Liver (tissue), 9 donors: ENCODE results near the gene NUDT2. TPM values are rescaled to one million over a fixed set of nuclear protein-coding genes. Genes with fewer than 3 reads are reported as not detected.

Source experiments
- DNase-seq: peaks from one replicate; pipeline ENCODE4 v3.0.0-alpha.2; 2017; ENCODE audit warnings: low spot score
- H3K27ac ChIP-seq, 2 donors: one replicate each; pipeline ENCODE4 v1.7.0; 2013; ENCODE audit warnings: inconsistent platforms in 2 of 2, low read length in 2 of 2, control low read depth in 1 of 2, low read depth in 1 of 2, mild to moderate bottlenecking in 1 of 2
- H3K27me3 ChIP-seq, 4 donors: one replicate each; pipeline versions ENCODE4 v1.6.1 to v1.7.0; 2013; ENCODE audit warnings: low read length in 3 of 4, inconsistent platforms in 1 of 4, mild to moderate bottlenecking in 1 of 4, moderate library complexity in 1 of 4; ENCODE audit not compliant: control insufficient read depth in 4 of 4, insufficient read depth in 4 of 4
- H3K36me3 ChIP-seq, 4 donors: one replicate each; pipeline versions ENCODE4 v1.6.1 to v1.7.0; 2013; ENCODE audit warnings: low read length in 3 of 4, mild to moderate bottlenecking in 3 of 4, low read depth in 1 of 4, moderate library complexity in 1 of 4; ENCODE audit not compliant: control insufficient read depth in 4 of 4, insufficient read depth in 3 of 4
- H3K4me1 ChIP-seq, 4 donors: one replicate each; pipeline versions ENCODE4 v1.6.1 to v1.7.0; 2013; ENCODE audit warnings: low read length in 3 of 4, mild to moderate bottlenecking in 3 of 4, moderate library complexity in 1 of 4; ENCODE audit not compliant: control insufficient read depth in 4 of 4, insufficient read depth in 4 of 4
- H3K4me3 ChIP-seq, 3 donors: one replicate each; pipeline versions ENCODE4 v1.6.1 to v1.7.0; 2013; ENCODE audit warnings: low read length in 3 of 3, control low read depth in 1 of 3, low read depth in 1 of 3, mild to moderate bottlenecking in 1 of 3
- H3K9ac ChIP-seq, 2 donors: one replicate each; pipeline ENCODE4 v1.7.0; 2013; ENCODE audit warnings: low read length in 2 of 2, mild to moderate bottlenecking in 2 of 2, moderate library complexity in 2 of 2, control low read depth in 1 of 2, low read depth in 1 of 2
- H3K9me3 ChIP-seq, 4 donors: one replicate each; pipeline versions ENCODE4 v1.6.1 to v1.7.0; 2013; ENCODE audit warnings: low read length in 3 of 4; ENCODE audit not compliant: control insufficient read depth in 4 of 4
- EGR1 ChIP-seq, 2 donors: IDR thresholded peaks; 2 replicates each; pipeline ENCODE4 v1.6.1; 2016 to 2018; ENCODE audit warnings: antibody characterized with exemption in 2 of 2, low read depth in 2 of 2
- FOXA1 ChIP-seq: IDR thresholded peaks from 2 replicates; pipeline ENCODE4 v1.6.1; 2016; ENCODE audit warnings: antibody characterized with exemption
- FOXA2 ChIP-seq: IDR thresholded peaks from 2 replicates; pipeline ENCODE4 v1.6.1; 2016; ENCODE audit warnings: antibody characterized with exemption
- GABPA ChIP-seq, 2 donors: IDR thresholded peaks in 1 of 2; conservative IDR thresholded peaks in 1 of 2; 2 replicates each; pipeline ENCODE4 v1.6.1; 2016; ENCODE audit warnings: antibody characterized with exemption in 2 of 2, mild to moderate bottlenecking in 1 of 2, moderate library complexity in 1 of 2
- HNF4A ChIP-seq, 2 donors: conservative IDR thresholded peaks; 2 replicates each; pipeline ENCODE4 v1.6.1; 2016; ENCODE audit warnings: antibody characterized with exemption in 2 of 2, mild to moderate bottlenecking in 2 of 2
- HNF4G ChIP-seq: IDR thresholded peaks from 2 replicates; pipeline ENCODE4 v1.6.1; 2016; ENCODE audit warnings: antibody characterized with exemption
- NR2F2 ChIP-seq: IDR thresholded peaks from 2 replicates; pipeline ENCODE4 v1.6.1; 2016; ENCODE audit warnings: antibody characterized with exemption
- RAD21 ChIP-seq, 2 donors: IDR thresholded peaks; 2 replicates each; pipeline ENCODE4 v1.6.1; 2016; ENCODE audit warnings: antibody characterized with exemption in 2 of 2, mild to moderate bottlenecking in 2 of 2
- REST ChIP-seq: IDR thresholded peaks from 2 replicates; pipeline ENCODE4 v1.6.1; 2016; ENCODE audit warnings: antibody characterized with exemption, mild to moderate bottlenecking
- RXRA ChIP-seq, 2 donors: IDR thresholded peaks; 2 replicates each; pipeline ENCODE4 v1.6.1; 2017 to 2018; ENCODE audit warnings: antibody characterized with exemption in 2 of 2, mild to moderate bottlenecking in 1 of 2
- SP1 ChIP-seq: IDR thresholded peaks from 2 replicates; pipeline ENCODE4 v1.6.1; 2018; ENCODE audit warnings: antibody characterized with exemption, mild to moderate bottlenecking
- TAF1 ChIP-seq: conservative IDR thresholded peaks from 2 replicates; pipeline ENCODE4 v1.6.1; 2016; ENCODE audit warnings: antibody characterized with exemption, mild to moderate bottlenecking
- YY1 ChIP-seq: IDR thresholded peaks from 2 replicates; pipeline ENCODE4 v1.6.1; 2016; ENCODE audit warnings: antibody characterized with exemption, mild to moderate bottlenecking
- ZBTB33 ChIP-seq: IDR thresholded peaks from 2 replicates; pipeline ENCODE4 v1.6.1; 2016; ENCODE audit warnings: antibody characterized with exemption
- WGBS: extraction: QIAGEN DNeasy Blood & Tissue Kit; methylation state at CpG from one replicate; pipeline ENCODE4 v1.1.7; 2013; 5-methylcytosine and 5-hydroxymethylcytosine counted together
- polyA plus RNA-seq, 2 donors: library from polyadenylated mRNA; stranded (reverse) in 1 of 2; unstranded in 1 of 2; fragments of 200-250 nt in 1 of 2; fragments of >200 nt in 1 of 2; fragmentation: Nextera tagmentation in 1 of 2; extraction: Ambion mirVana in 1 of 2; gene quantifications; one replicate each; pipeline versions ENCODE4 v1.2.1 to v1.2.3, GENCODE V29; 2013 to 2015
- total RNA-seq, 2 donors: library from RNA; depleted of rRNA; stranded (reverse); fragments of >200 nt; gene quantifications; one replicate each; pipeline ENCODE4 v1.2.3, GENCODE V29; 2014
- TF ChIP-seq, protein P1 (sequence below): IDR thresholded peaks from 2 replicates; pipeline ENCODE4 v1.6.1; 2016; ENCODE audit warnings: antibody characterized with exemption
- TF ChIP-seq, protein P2 (sequence below): IDR thresholded peaks from 2 replicates; pipeline ENCODE4 v1.6.1; 2016; ENCODE audit warnings: antibody characterized with exemption
- TF ChIP-seq, protein P3 (sequence below): fragments of 150-350 bp; IDR thresholded peaks from 2 replicates; pipeline ENCODE4 v1.5.1; 2017; ENCODE audit warnings: improper control_type of control experiment, low read depth, low read length; ENCODE audit not compliant: missing input control
- donor health status: healthy.
- donor health status: healthy.
- donor health status: healthy.
- donor health status: healthy.
- donor health status: healthy.

The NUDT2 gene
- total and polyA plus RNA-seq, 4 donors, result 9.2 to 23.5 (median 15.7) TPM

DNA sequence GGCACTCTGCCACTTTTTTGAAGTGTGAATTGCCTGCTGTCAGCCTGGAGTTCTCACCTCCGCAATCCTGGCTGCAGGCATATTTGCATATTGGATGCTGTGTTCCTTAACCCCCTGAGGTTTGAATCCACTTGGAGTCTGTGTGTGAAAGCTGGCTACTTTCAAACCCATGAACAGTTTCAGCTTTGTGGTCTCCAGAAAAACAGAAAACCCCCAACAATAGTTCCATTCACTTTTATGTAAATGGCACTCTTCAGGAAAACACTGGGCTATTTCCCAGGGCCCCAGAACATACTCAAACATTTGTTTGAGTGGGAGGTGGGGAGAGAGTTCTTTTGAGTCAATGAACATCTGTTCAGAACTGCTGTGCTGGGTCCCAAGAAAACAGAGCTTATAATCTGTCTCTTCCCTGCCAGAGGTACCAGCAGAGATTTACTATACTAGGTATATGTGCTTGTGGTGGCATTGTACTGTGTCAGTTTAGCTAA is 5.0 kb downstream of the NUDT2 start:
- Histone ChIP-seq H3K36me3 (peaks cover 0 to 1% (median 0%) of the 10 kb centered on the region in 4 donors), H3K4me1 (peaks cover 2 to 54% (median 25%) of the 10 kb centered on the region in 4 donors), H3K4me3 (no peak overlapping the region), H3K27ac (no peak overlapping the region), H3K27me3 (no peaks in the 10 kb centered on the region), H3K9me3 (no peaks in the 10 kb centered on the region), H3K9ac (no peak overlapping the region)
- TF ChIP-seq HNF4A (conservative IDR thresholded peaks at IDR 0.05), result no peak
- no peak for TF ChIP-seq FOXA1
- no peak for TF ChIP-seq FOXA2
- no peak for TF ChIP-seq NR2F2
- no peak for TF ChIP-seq REST
- TF ChIP-seq, protein P1, sequence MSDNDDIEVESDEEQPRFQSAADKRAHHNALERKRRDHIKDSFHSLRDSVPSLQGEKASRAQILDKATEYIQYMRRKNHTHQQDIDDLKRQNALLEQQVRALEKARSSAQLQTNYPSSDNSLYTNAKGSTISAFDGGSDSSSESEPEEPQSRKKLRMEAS, result no peak
- no peak for TF ChIP-seq SP1
- TF ChIP-seq GABPA (IDR thresholded peaks at IDR 0.05 in 1 of 2, conservative IDR thresholded peaks at IDR 0.05 in 1 of 2), result no peak
- no peak for TF ChIP-seq RAD21 (IDR thresholded peaks at IDR 0.05)
- no peak for TF ChIP-seq HNF4G
- no peak for TF ChIP-seq ZBTB33
- no peak for TF ChIP-seq TAF1
- TF ChIP-seq, protein P2, sequence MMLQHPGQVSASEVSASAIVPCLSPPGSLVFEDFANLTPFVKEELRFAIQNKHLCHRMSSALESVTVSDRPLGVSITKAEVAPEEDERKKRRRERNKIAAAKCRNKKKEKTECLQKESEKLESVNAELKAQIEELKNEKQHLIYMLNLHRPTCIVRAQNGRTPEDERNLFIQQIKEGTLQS, result no peak
- TF ChIP-seq, protein P3, sequence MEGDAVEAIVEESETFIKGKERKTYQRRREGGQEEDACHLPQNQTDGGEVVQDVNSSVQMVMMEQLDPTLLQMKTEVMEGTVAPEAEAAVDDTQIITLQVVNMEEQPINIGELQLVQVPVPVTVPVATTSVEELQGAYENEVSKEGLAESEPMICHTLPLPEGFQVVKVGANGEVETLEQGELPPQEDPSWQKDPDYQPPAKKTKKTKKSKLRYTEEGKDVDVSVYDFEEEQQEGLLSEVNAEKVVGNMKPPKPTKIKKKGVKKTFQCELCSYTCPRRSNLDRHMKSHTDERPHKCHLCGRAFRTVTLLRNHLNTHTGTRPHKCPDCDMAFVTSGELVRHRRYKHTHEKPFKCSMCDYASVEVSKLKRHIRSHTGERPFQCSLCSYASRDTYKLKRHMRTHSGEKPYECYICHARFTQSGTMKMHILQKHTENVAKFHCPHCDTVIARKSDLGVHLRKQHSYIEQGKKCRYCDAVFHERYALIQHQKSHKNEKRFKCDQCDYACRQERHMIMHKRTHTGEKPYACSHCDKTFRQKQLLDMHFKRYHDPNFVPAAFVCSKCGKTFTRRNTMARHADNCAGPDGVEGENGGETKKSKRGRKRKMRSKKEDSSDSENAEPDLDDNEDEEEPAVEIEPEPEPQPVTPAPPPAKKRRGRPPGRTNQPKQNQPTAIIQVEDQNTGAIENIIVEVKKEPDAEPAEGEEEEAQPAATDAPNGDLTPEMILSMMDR, result no peak
- TF ChIP-seq YY1, result no peak
- TF ChIP-seq EGR1 (IDR thresholded peaks at IDR 0.05; ENCODE audit: low read depth in 2 of 2), result no peak
- WGBS, result 48% methylated on average over 1 of the region's 1 CpG
- DNase-seq, result no peak

- H3K36me3 ChIP-seq, result peaks cover 0 to 1% (median 0%) of the 10 kb centered on the region in 4 donors
- TF ChIP-seq, protein P3, result no peak
- TF ChIP-seq, protein P1, result no peak
- TF ChIP-seq HNF4G, result no peak
- TF ChIP-seq RXRA (IDR thresholded peaks at IDR 0.05), result no peak
- no peak overlapping the region for H3K27ac ChIP-seq
- H3K4me1 ChIP-seq, result peaks cover 2 to 52% (median 25%) of the 10 kb centered on the region in 4 donors
- no peak for DNase-seq
- no peak overlapping the region for H3K4me3 ChIP-seq
- H3K27me3 ChIP-seq, result no peaks in the 10 kb centered on the region
- no peak overlapping the region for H3K9ac ChIP-seq
- no peaks in the 10 kb centered on the region for H3K9me3 ChIP-seq
- WGBS, result 90% methylated on average over 2 of the region's 2 CpGs
Measured at GRCh38 chr9:34334916-34335315, 5.5 kb downstream of the NUDT2 start.
